COLO668 (cell line): ENCODE results near the gene CHAF1B.

Experiments
- DNase-seq: peaks from one replicate; lab custom pipeline; 2025; ENCODE audit not compliant: unreplicated experiment; lab: John Stamatoyannopoulos, UW

Gene CHAF1B

GRCh38 chr21:36425286-36425685, 40.1 kb downstream of the CHAF1B start:
- no peak for DNase-seq

- no peak for DNase-seq
Measured at GRCh38 chr21:36427502-36427901, 42.3 kb downstream of the CHAF1B start.

GRCh38 chr21:36428761-36429432, 43.7 kb downstream of the CHAF1B start:
- DNase-seq, result no peak

- peak; percentile 74 for DNase-seq
Measured at GRCh38 chr21:36429947-36430546, 44.9 kb downstream of the CHAF1B start.

- no peak for DNase-seq
Measured at GRCh38 chr21:36430841-36431240, 45.6 kb downstream of the CHAF1B start.

GRCh38 chr21:36431252-36431651, 46.1 kb downstream of the CHAF1B start:
- no peak for DNase-seq

- no peak for DNase-seq
Measured at GRCh38 chr21:36433059-36433709, 48.0 kb downstream of the CHAF1B start.

- no peak for DNase-seq
Measured at GRCh38 chr21:36434144-36434543, 49.0 kb downstream of the CHAF1B start.

GRCh38 chr21:36436829-36437744, 51.9 kb downstream of the CHAF1B start:
- DNase-seq, result no peak

- no peak for DNase-seq
Measured at GRCh38 chr21:36437745-36438128, 52.5 kb downstream of the CHAF1B start.

- no peak for DNase-seq
Measured at GRCh38 chr21:36441715-36442114, 56.5 kb downstream of the CHAF1B start.

GRCh38 chr21:36446301-36446700, 61.1 kb downstream of the CHAF1B start:
- DNase-seq, result no peak

- DNase-seq, result no peak
Measured at GRCh38 chr21:36450511-36450910, 65.3 kb downstream of the CHAF1B start.

- DNase-seq, result no peak
Measured at GRCh38 chr21:36451506-36451905, 66.3 kb downstream of the CHAF1B start.

- no peak for DNase-seq
Measured at GRCh38 chr21:36452281-36452825, 67.2 kb downstream of the CHAF1B start.

GRCh38 chr21:36454093-36454531, 68.9 kb downstream of the CHAF1B start:
- peak; percentile 78 for DNase-seq

GRCh38 chr21:36454706-36455105, 69.5 kb downstream of the CHAF1B start:
- no peak for DNase-seq

GRCh38 chr21:36456729-36457414, 71.7 kb downstream of the CHAF1B start:
- peak; percentile 34 for DNase-seq

GRCh38 chr21:36459098-36459497, 73.9 kb downstream of the CHAF1B start:
- no peak for DNase-seq

- peak; percentile 30 for DNase-seq
Measured at GRCh38 chr21:36460866-36461265, 75.7 kb downstream of the CHAF1B start.
